Central memory CD4-positive, alpha-beta T cell (primary cell): Measurements from ENCODE around the gene TOMM5.

Source experiments
- DNase-seq: peaks from one replicate; pipeline ENCODE4 v3.0.0; 2022

TOMM5 gene

GRCh38 chr9:37561682-37562081, 30.7 kb downstream of the TOMM5 start:
- no peak for DNase-seq

GRCh38 chr9:37559855-37560592, 32.4 kb downstream of the TOMM5 start:
- no peak for DNase-seq

- DNase-seq = no peak
Observed at GRCh38 chr9:37559125-37559524, 33.3 kb downstream of the TOMM5 start.

DNA sequence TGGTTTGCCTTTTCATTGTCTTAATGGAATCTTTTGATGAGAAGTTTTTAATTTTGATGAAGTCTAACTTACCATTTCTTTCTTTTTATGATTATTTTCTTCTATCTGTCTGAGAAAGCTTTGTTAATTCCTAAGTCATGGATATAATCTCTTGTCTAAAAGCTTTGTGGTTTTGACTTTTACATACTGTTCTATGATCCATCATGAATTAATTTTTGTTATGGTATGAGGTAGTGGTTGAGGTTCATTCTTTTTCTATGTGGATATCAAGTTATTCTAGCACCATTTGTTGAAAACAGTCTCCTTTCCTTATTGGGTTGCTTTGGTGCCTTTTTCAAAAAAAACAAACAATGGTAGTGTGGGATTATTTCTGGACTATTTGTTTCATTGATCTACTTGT, 36.6 kb downstream of the TOMM5 start:
- no peak for DNase-seq

GRCh38 chr9:37554318-37554717, 38.1 kb downstream of the TOMM5 start:
- DNase-seq = no peak

- DNase-seq = no peak
Observed at GRCh38 chr9:37551888-37552287, 40.5 kb downstream of the TOMM5 start.

GRCh38 chr9:37551468-37551867, 40.9 kb downstream of the TOMM5 start:
- DNase-seq = no peak

DNA sequence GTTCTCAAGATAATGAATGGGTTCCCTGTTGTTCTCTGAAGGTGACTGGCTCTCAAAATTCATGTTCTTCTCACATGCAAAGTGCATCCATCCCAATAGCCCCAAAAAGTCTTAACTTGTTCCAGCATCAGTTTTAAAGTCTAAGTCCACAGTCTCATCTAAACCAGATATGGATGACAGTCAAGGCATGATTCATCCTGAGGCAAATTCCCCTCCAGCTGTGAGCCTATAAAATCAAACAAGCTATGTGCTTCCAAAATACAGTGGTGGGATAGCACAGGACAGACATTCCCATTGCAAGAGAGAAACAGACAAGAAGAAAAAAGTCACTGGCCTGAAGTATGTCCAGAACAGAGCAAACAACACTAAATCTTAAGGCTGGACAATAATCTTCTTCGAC, 41.6 kb downstream of the TOMM5 start:
- no peak for DNase-seq

DNA sequence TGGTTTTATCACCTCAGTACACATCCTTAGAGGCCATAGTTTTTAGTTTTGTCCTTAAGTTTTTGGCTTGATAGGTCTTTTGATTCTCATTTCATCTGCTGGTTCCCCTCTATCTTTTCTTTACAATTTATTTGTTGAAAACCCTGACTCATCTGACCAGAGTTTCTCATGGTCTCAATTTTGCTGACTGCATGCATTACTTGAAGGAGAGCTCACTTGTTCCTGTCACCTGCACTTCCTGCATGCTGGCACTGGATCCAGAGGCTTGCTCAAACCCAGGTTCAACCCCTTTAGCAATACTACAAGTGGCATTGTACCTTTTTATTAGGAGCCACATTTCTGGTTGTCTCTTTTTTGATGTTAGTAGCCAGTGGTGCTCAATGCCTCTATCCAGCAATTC, 42.9 kb downstream of the TOMM5 start:
- no peak for DNase-seq

- no peak for DNase-seq
Observed at GRCh38 chr9:37547328-37547878, 45.0 kb downstream of the TOMM5 start.

GRCh38 chr9:37543468-37543867, 48.9 kb downstream of the TOMM5 start:
- DNase-seq = no peak

DNA sequence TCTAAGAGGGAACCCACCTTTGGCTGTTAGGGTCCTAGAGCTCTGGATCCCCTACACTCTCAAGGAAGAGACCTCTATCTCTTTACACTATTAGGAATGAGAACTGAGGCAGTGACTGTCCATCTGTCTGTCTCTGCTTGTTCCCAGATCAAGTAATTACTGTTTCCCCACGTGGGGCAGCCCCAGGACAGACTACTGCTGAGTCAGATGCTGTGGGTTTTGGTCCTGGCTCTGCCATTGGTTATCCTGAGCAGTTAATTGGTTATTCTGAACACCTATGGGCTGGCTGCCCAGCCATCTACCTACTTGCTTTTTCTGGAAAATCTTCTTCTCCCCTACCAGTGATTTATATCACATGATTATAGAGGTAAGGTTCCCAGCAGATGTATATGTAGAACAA, 49.5 kb downstream of the TOMM5 start:
- no peak for DNase-seq

GRCh38 chr9:37542488-37542887, 49.9 kb downstream of the TOMM5 start:
- no peak for DNase-seq

DNA sequence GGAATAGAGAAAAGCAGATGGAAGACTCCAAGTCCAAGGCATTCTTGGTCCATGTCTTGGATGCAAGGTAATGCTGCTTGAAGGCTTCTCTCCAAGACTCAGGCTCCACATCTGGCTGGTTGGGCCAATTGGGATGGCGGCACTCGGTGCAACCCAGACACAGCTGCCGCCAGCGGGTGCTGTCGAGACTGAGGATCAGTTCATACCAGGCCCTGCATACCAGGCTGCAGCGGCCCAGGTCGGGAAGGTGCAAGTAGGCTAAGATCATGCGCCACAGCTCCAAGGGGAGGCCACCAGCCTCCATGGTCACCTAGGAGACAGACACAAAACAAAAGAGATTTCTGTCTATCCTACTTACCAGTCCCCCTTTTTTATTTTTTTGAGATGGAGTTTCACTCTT, 50.9 kb downstream of the TOMM5 start:
- no peak for DNase-seq

GRCh38 chr9:37540634-37541033, 51.8 kb downstream of the TOMM5 start:
- no peak for DNase-seq

DNA sequence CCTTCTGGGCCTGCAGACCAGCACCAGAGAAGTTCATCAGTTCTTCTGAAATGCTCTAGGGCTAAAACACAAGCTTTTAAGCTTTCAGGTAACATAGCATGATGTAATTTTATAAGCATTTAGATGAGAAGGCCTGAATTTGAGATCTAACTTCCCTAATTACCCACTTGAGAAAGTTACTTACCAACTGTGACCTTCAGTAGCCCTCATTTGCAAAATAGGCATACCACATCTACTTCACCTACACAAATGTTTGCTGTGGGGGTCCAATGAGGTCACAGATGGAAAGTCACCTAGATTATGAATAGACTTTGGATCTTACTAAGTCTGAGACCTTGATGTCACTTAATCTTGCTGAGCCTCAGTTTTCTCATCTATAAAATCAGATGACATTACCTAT, 52.8 kb downstream of the TOMM5 start:
- DNase-seq = no peak
